HepG2 (cell line): ENCODE data around the gene KLF13. TPM values are rescaled to one million over a fixed set of nuclear protein-coding genes. Genes with fewer than 3 reads are reported as not detected.

Source experiments
- CHD2 ChIP-seq: IDR thresholded peaks from 2 replicates; pipeline ENCODE4 v1.6.1; 2011; ENCODE audit warnings: low read depth, low read length, improper control_type of control experiment
- DNMT3B ChIP-seq: conservative IDR thresholded peaks from 2 replicates; pipeline ENCODE4 v1.6.1; 2016; ENCODE audit warnings: missing biosample characterization, control low read depth
- FOSL2 ChIP-seq: sonication (generic); formaldehyde crosslinking; IDR thresholded peaks from 2 replicates; pipeline ENCODE4 v1.4.0; 2020; ENCODE audit warnings: missing genetic modification reagents
- FOXA1 ChIP-seq, 2 experiments: fragments of 450-650 bp in 1 of 2; sonication (generic) in 1 of 2; formaldehyde crosslinking in 1 of 2; IDR thresholded peaks; 2 replicates each; pipeline versions ENCODE4 v1.4.0 to v1.6.1; 2016 to 2020; ENCODE audit warnings: missing genetic modification reagents in 1 of 2
- FOXA3 ChIP-seq: IDR thresholded peaks from 2 replicates; pipeline ENCODE4 v1.6.1; 2016; ENCODE audit warnings: missing genetic modification reagents, missing compliant biosample characterization
- GATAD2A ChIP-seq: IDR thresholded peaks from 2 replicates; pipeline ENCODE4 v1.6.1; 2016
- GTF3A ChIP-seq: sonication (generic); formaldehyde crosslinking; conservative IDR thresholded peaks from 2 replicates; pipeline ENCODE4 v1.4.0; 2020; ENCODE audit warnings: mild to moderate bottlenecking, missing genetic modification reagents
- MEIS2 ChIP-seq: sonication (generic); formaldehyde crosslinking; IDR thresholded peaks from 2 replicates; pipeline ENCODE4 v1.9.0; 2021; ENCODE audit warnings: mild to moderate bottlenecking, missing genetic modification reagents
- SOX13 ChIP-seq, 3 experiments: fragments of 450-650 bp in 1 of 3; sonication (generic) in 1 of 3; formaldehyde crosslinking in 1 of 3; IDR thresholded peaks in 2 of 3; conservative IDR thresholded peaks in 1 of 3; 2 replicates each; pipeline versions ENCODE4 v1.5.0 to v1.6.1; 2016 to 2020; ENCODE audit warnings: antibody characterized with exemption in 1 of 3, mild to moderate bottlenecking in 1 of 3, missing compliant biosample characterization in 1 of 3, missing genetic modification reagents in 1 of 3, moderate library complexity in 1 of 3
- SRSF1 ChIP-seq: fragments of 200-400 bp; formaldehyde crosslinking; optimal IDR thresholded peaks from 2 replicates; pipeline ENCODE3; 2017; ENCODE audit warnings: mild to moderate bottlenecking, low read depth, low read length, moderate library complexity
- TBX2 ChIP-seq: sonication (generic); formaldehyde crosslinking; IDR thresholded peaks from 2 replicates; pipeline ENCODE4 v1.5.0; 2020; ENCODE audit warnings: missing genetic modification reagents, mild to moderate bottlenecking, borderline replicate concordance
- ZHX2 ChIP-seq, 2 experiments: sonication (generic) in 1 of 2; formaldehyde crosslinking in 1 of 2; IDR thresholded peaks; 2 replicates each; pipeline versions ENCODE4 v1.6.1 to v1.9.0; 2014 to 2022; ENCODE audit warnings: antibody characterized with exemption in 1 of 2, borderline replicate concordance in 1 of 2, inconsistent platforms in 1 of 2, low read depth in 1 of 2, missing genetic modification reagents in 1 of 2
- ZNF33B ChIP-seq: sonication (generic); formaldehyde crosslinking; IDR thresholded peaks from 2 replicates; pipeline ENCODE4 v1.5.1; 2020; ENCODE audit warnings: mild to moderate bottlenecking, missing genetic modification reagents
- ZNF678 ChIP-seq: sonication (generic); formaldehyde crosslinking; IDR thresholded peaks from 2 replicates; pipeline ENCODE4 v1.4.0; 2020; ENCODE audit warnings: mild to moderate bottlenecking, missing genetic modification reagents
- polyA plus RNA-seq, 8 experiments: library from polyadenylated mRNA; depleted of rRNA in 3 of 8; stranded (reverse) in 7 of 8; unstranded in 1 of 8; fragments of >200 nt; fragmentation: Illumina TruSeq in 4 of 8; extraction: Trizol in 4 of 8; gene quantifications; 2 replicates each; pipeline versions ENCODE4 v1.2.1 to v1.2.3, GENCODE V29; 2011 to 2016; ENCODE audit warnings: low read depth in 4 of 8, missing spikeins in 1 of 8, mixed read lengths in 1 of 8; ENCODE audit not compliant: insufficient read depth in 1 of 8
- total RNA-seq, 5 experiments: library from RNA; depleted of rRNA; stranded (reverse); fragments of >200 nt; fragmentation: Illumina TruSeq; extraction: Trizol; gene quantifications; 2 replicates each; pipeline ENCODE4 v1.2.3, GENCODE V29; 2016; ENCODE audit warnings: low read depth in 1 of 5

The KLF13 gene
- total and polyA plus RNA-seq, 2 of the 13 experiments (the other 11 are each of a cell fraction or from before 2014, with no cell fraction given), result 16.8 to 25.1 TPM

- TF ChIP-seq ZHX2 (IDR thresholded peaks at IDR 0.05; ENCODE audit: low read depth), result no peak
- TF ChIP-seq ZHX2 (CRISPR knock-in tag; IDR thresholded peaks at IDR 0.05; ENCODE audit: borderline replicate concordance), result no peak
- no peak for TF ChIP-seq SOX13 (IDR thresholded peaks at IDR 0.05)
- peak in 1 of 2 experiments; percentile 74; a peak in 2 of 4 replicates for TF ChIP-seq SOX13 (CRISPR knock-in tag; conservative IDR thresholded peaks at IDR 0.05 in 1 of 2, IDR thresholded peaks at IDR 0.05 in 1 of 2)
- peak; percentile 78 for TF ChIP-seq FOXA3
- TF ChIP-seq CHD2, result no peak
- TF ChIP-seq GTF3A (CRISPR knock-in tag), result no peak
- TF ChIP-seq FOXA1 (IDR thresholded peaks at IDR 0.05), result no peak
- TF ChIP-seq FOXA1 (CRISPR knock-in tag; IDR thresholded peaks at IDR 0.05), result peak; percentile 81
- no peak for TF ChIP-seq MEIS2 (CRISPR knock-in tag)
- no peak for TF ChIP-seq ZNF678
- TF ChIP-seq ZNF33B (CRISPR knock-in tag), result no peak
- TF ChIP-seq SRSF1, result no peak
- 0 out of 2 replicates have a peak, but pooled peaks have one; percentile 29 for TF ChIP-seq TBX2
- TF ChIP-seq DNMT3B, result no peak
- peak; percentile 89 for TF ChIP-seq FOSL2 (CRISPR knock-in tag)
- TF ChIP-seq GATAD2A (CRISPR knock-in tag), result peak; percentile 48; the same call in 1 of the 2 replicates
These were observed 78.7 kb downstream of the KLF13 start (continued) for GRCh38 chr15:31405200-31405920.
